Caco-2 (cell line): ENCODE results near the gene S100A4. TPM values are rescaled to one million over a fixed set of nuclear protein-coding genes. Genes with fewer than 3 reads are reported as not detected.

ENCODE experiments used
- BruUV-seq: library from RNA; stranded (reverse); fragments of 400-500 nt; replicated peaks from 2 replicates; lab custom pipeline; 2021; lab: Mats Ljungman, UMichigan
- CTCF ChIA-PET: fragments of 300-600 bp; sonication (Branson Sonifier 250); formaldehyde crosslinking; loops from one replicate; lab custom pipeline; 2022; ENCODE audit warnings: antibody characterized with exemption; lab: Charles Lee
- POLR2A ChIA-PET: fragments of 300-600 bp; sonication (Branson Sonifier 250); formaldehyde crosslinking; loops from one replicate; lab custom pipeline; 2022; ENCODE audit warnings: antibody characterized with exemption; lab: Charles Lee
- DNase-seq, 2 experiments: peaks; one replicate each; pipeline versions ENCODE4 v3.0.0 to v3.0.0-alpha.2; 2020 to 2022
- H3K27me3 ChIP-seq: replicated peaks from 2 replicates; pipeline ENCODE4 v1.6.0; 2011; ENCODE audit warnings: low read length; ENCODE audit not compliant: control insufficient read depth, insufficient read depth
- H3K36me3 ChIP-seq: 2 replicates; pipeline ENCODE4 v1.5.1; 2011; ENCODE audit warnings: low read length; ENCODE audit not compliant: control insufficient read depth, insufficient read depth
- H3K4me1 ChIP-seq: fragments of 250-450 bp; sonication (Bioruptor Pico); 2 replicates; pipeline ENCODE4 v1.5.1; 2020; ENCODE audit warnings: mild to moderate bottlenecking
- H3K4me3 ChIP-seq: 2 replicates; pipeline ENCODE4 v1.5.1; 2011; ENCODE audit warnings: low read depth, mild to moderate bottlenecking, control low read depth, low read length
- H3K9me3 ChIP-seq: fragments of 250-450 bp; sonication (Bioruptor Pico); 2 replicates; pipeline ENCODE4 v1.5.1; 2020; ENCODE audit warnings: mild to moderate bottlenecking, moderate library complexity
- H3K27ac Mint-ChIP-seq: one replicate; pipeline ENCODE4 v1.8.0; 2022; ENCODE audit warnings: mixed read lengths; ENCODE audit not compliant: unreplicated experiment
- H3K27me3 Mint-ChIP-seq: one replicate; pipeline ENCODE4 v1.8.0; 2022; ENCODE audit warnings: mixed read lengths; ENCODE audit not compliant: insufficient read depth, unreplicated experiment
- H3K36me3 Mint-ChIP-seq: one replicate; pipeline ENCODE4 v1.8.0; 2022; ENCODE audit warnings: mild to moderate bottlenecking, mixed read lengths; ENCODE audit not compliant: insufficient read depth, unreplicated experiment
- H3K4me1 Mint-ChIP-seq: one replicate; pipeline ENCODE4 v1.8.0; 2022; ENCODE audit warnings: low read depth, mixed read lengths; ENCODE audit not compliant: unreplicated experiment
- H3K4me3 Mint-ChIP-seq: one replicate; pipeline ENCODE4 v1.8.0; 2022; ENCODE audit warnings: mild to moderate bottlenecking, moderate library complexity, mixed read lengths; ENCODE audit not compliant: unreplicated experiment
- H3K9me3 Mint-ChIP-seq: one replicate; pipeline ENCODE4 v1.8.0; 2022; ENCODE audit warnings: mixed read lengths; ENCODE audit not compliant: unreplicated experiment
- intact Hi-C: fragments of 100-400 bp; cut with micrococcal nuclease; formaldehyde crosslinking; loops from one replicate; pipeline ENCODE4 v1.10.0; 2022; ENCODE audit not compliant: unreplicated experiment
- total RNA-seq: library from RNA; stranded (reverse); gene quantifications from 2 replicates; pipeline ENCODE4 v1.2.3, GENCODE V29; 2022
- TF ChIP-seq, protein P1 (sequence below), 2 experiments: fragments of 200-600 bp in 1 of 2; IDR thresholded peaks; 1 replicate in 1 of 2; 2 replicates in 1 of 2; pipeline versions ENCODE4 v1.5.1 to v1.8.0; 2011 to 2022; ENCODE audit warnings: antibody characterized with exemption in 1 of 2, control low read depth in 1 of 2, inconsistent platforms in 1 of 2, low read depth in 1 of 2, low read length in 1 of 2, mild to moderate bottlenecking in 1 of 2, moderate library complexity in 1 of 2; ENCODE audit not compliant: insufficient read depth in 1 of 2, severe bottlenecking in 1 of 2, unreplicated experiment in 1 of 2

Gene S100A4
- total RNA-seq, 1 experiment from 2014 or later: 53.6 TPM

DNA sequence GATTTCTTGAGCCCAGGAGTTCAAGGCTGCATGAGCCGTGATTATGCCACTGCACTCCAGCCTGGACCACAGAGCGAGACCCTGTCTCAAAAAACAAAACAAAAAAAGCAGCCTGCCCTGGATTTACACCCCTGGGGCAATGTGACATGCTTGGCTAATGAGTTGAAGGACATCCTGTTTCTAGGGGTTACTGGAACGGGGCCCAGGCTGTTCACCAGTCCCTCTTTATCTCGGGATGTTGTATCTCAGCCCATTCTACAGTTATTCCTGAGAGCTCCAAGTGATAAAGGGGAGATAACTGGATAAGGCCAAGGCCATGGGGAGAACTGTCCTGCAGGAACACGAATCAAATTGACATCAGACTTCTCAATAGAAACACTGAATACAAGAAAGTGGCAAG, 41.7 kb upstream of the S100A4 start:
- H3K4me1 Mint-ChIP-seq: peaks cover 32% of the 10 kb centered on the region
- no peak overlapping the region for H3K4me3 ChIP-seq
- no peak for DNase-seq
- H3K36me3 ChIP-seq: no peaks in the 10 kb centered on the region
- H3K9me3 ChIP-seq: no peaks in the 10 kb centered on the region
- POLR2A ChIA-PET: no interaction called here
- H3K9me3 Mint-ChIP-seq: no peaks in the 10 kb centered on the region
- H3K4me1 ChIP-seq: peaks cover 24% of the 10 kb centered on the region
- H3K27me3 ChIP-seq: no peaks in the 10 kb centered on the region
- no TSS peak for BruUV-seq
- CTCF ChIA-PET: no interaction called here
- no peak overlapping the region for H3K4me3 Mint-ChIP-seq
- no peak overlapping the region for H3K27ac Mint-ChIP-seq
- TF ChIP-seq, protein P1, sequence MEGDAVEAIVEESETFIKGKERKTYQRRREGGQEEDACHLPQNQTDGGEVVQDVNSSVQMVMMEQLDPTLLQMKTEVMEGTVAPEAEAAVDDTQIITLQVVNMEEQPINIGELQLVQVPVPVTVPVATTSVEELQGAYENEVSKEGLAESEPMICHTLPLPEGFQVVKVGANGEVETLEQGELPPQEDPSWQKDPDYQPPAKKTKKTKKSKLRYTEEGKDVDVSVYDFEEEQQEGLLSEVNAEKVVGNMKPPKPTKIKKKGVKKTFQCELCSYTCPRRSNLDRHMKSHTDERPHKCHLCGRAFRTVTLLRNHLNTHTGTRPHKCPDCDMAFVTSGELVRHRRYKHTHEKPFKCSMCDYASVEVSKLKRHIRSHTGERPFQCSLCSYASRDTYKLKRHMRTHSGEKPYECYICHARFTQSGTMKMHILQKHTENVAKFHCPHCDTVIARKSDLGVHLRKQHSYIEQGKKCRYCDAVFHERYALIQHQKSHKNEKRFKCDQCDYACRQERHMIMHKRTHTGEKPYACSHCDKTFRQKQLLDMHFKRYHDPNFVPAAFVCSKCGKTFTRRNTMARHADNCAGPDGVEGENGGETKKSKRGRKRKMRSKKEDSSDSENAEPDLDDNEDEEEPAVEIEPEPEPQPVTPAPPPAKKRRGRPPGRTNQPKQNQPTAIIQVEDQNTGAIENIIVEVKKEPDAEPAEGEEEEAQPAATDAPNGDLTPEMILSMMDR (IDR thresholded peaks at IDR 0.05; ENCODE audit: insufficient read depth in 1 of 2, low read depth in 1 of 2, low read length in 1 of 2, severe bottlenecking in 1 of 2, unreplicated experiment in 1 of 2): no peak
- intact Hi-C loops: no loop called here
- H3K27me3 Mint-ChIP-seq: no peaks in the 10 kb centered on the region
- H3K36me3 Mint-ChIP-seq: no peaks in the 10 kb centered on the region

DNA sequence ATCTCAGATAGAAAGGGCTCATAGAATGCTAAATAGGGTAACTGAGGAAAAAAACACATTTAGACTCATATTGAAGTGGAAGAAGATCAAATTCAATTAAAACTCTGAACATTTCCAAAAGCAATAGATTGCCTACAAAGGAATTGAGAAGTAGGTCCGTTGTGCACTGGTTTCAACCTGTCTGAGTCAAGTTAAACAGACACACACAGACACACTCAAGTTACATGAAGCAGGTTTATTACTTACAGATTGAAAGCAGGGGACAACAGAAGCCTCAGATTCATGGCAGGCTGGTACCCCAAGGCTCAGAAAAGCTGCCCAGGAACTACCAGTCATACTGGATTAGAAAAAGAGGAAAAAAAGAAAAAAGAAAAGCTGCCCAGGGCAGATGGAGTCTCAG, 40.7 kb upstream of the S100A4 start:
- peaks cover 30% of the 10 kb centered on the region for H3K4me1 ChIP-seq
- TF ChIP-seq, protein P1 (IDR thresholded peaks at IDR 0.05; ENCODE audit: insufficient read depth in 1 of 2, low read depth in 1 of 2, low read length in 1 of 2, severe bottlenecking in 1 of 2, unreplicated experiment in 1 of 2): no peak
- H3K36me3 ChIP-seq: no peaks in the 10 kb centered on the region
- H3K27ac Mint-ChIP-seq: no peak overlapping the region
- no peaks in the 10 kb centered on the region for H3K27me3 Mint-ChIP-seq
- H3K9me3 Mint-ChIP-seq: no peaks in the 10 kb centered on the region
- H3K4me3 Mint-ChIP-seq: no peak overlapping the region
- H3K36me3 Mint-ChIP-seq: no peaks in the 10 kb centered on the region
- ChIA-PET POLR2A (interaction anchor here (0.5 to 1.0 kb wide), 2 partner anchors 28 to 42 kb away, joined by 3 read pairs; no protein-coding TSS in a partner anchor), CTCF (no interaction called here)
- BruUV-seq: no TSS peak
- H3K27me3 ChIP-seq: no peaks in the 10 kb centered on the region
- no peaks in the 10 kb centered on the region for H3K9me3 ChIP-seq
- H3K4me1 Mint-ChIP-seq: peaks cover 32% of the 10 kb centered on the region
- DNase-seq: no peak
- H3K4me3 ChIP-seq: no peak overlapping the region
- intact Hi-C loops: no loop called here

DNA sequence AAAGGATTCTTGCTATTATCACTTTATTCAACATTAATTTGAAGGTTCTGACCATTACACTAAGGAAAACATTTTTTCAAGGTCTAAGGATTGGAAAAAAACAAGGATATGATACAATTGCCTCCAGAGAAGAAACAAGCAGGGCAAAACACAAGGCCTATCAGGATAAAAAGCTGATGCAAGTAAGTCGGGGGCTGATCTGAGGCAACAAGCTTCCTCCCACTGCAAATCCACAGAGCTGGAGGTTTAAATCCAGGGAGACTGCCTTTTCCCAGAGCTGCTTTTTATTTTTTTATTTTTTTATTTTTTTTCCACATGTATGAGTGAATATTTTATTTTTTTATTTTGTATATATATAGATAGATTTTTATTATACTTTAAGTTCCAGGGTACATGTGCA, 39.4 kb upstream of the S100A4 start:
- TF ChIP-seq, protein P1 (IDR thresholded peaks at IDR 0.05; ENCODE audit: insufficient read depth in 1 of 2, low read depth in 1 of 2, low read length in 1 of 2, severe bottlenecking in 1 of 2, unreplicated experiment in 1 of 2): no peak
- Histone ChIP-seq H3K4me1 (peaks cover 34% of the 10 kb centered on the region), H3K36me3 (no peaks in the 10 kb centered on the region), H3K27me3 (no peaks in the 10 kb centered on the region), H3K9me3 (no peaks in the 10 kb centered on the region), H3K4me3 (no peak overlapping the region)
- Mint-ChIP-seq H3K4me1 (peaks cover 32% of the 10 kb centered on the region), H3K36me3 (no peaks in the 10 kb centered on the region), H3K9me3 (no peaks in the 10 kb centered on the region), H3K27ac (no peak overlapping the region), H3K27me3 (no peaks in the 10 kb centered on the region), H3K4me3 (no peak overlapping the region)
- intact Hi-C loops: no loop called here
- ChIA-PET CTCF (no interaction called here), POLR2A (no interaction called here)
- DNase-seq: no peak
- no TSS peak for BruUV-seq
